Activated CD8-positive, alpha-beta memory T cell treated with anti-CD3 and anti-CD28 coated beads for 48 hours (primary cell): ENCODE results near the gene AGAP1.

Experiments
- DNase-seq, 3 experiments: peaks; one replicate each; pipeline ENCODE4 v3.0.0-alpha.2; 2020; ENCODE audit warnings: low read depth in 2 of 3, low spot score in 2 of 3

AGAP1 gene

DNA sequence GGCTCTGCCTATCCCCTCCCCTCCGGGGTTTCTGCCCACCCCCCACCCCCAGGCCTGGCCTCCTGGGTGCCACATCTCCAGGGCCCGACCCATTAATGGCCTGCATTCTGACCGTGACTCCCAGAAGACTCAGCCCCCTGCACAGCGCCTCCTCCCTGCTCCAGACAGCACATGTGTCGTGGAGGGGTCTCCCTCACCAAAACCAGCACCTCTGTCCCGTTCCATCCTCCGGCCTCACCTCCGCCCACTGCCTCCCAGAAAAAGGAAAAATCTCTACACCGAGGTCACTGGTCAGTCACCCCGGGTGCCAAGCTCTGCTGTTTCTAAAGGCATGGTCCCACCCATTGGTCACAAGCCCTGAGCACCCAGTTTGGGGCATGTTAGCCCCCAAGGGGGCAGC is 609.1 kb downstream of the AGAP1 start:
- DNase-seq, result no peak

DNA sequence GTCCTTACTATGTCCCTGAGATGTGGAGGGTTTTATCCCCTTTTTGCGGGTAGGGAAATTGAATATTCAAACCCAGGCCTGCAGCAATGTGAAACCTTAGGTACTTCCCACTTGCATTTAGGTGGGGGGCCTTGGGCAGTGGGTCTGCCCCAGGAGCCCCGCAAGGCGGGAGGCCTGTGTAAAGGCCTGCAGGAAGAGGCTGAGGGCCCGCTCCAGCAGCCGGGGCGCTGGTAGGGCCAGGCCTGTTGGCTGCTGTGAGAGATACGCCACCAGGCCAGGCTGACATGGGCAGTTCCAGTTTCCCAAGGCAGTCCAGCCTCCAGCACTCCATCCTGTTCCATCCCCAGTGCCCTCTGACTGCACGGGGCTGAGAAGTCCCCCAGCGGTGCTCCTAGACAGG is 610.1 kb downstream of the AGAP1 start:
- no peak for DNase-seq

DNA sequence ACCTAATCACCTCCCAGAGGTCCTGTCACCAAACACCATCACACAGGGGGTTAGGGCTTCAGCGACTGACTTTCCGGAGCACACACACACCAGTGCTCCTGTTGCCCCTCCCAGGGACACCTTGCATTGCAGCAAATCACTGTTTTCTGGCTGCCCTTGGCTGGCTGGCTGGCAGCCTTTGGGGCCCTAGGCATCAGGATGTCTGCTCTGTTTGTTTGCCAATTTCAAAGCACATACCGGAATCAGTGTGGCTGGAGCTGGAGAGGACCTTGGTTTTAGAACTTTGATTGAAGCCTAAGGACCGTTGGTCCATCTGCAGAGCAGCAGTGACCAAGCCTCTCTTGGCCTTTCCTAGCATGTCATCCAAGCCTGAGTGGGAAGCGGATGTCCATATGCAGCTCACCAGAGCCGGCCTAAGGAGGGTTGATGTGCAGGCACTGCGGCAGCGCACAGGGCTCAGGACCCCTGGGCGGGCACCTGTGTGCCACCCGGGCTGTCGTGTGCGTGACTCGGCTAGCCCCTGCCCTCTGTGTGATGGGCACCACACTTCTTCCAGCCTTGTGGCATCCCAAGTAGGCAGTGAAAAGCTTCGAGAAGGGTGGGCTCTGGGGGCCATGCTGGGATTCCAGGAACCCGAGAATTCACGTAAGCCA is 612.2 kb downstream of the AGAP1 start:
- DNase-seq, result no peak

DNA sequence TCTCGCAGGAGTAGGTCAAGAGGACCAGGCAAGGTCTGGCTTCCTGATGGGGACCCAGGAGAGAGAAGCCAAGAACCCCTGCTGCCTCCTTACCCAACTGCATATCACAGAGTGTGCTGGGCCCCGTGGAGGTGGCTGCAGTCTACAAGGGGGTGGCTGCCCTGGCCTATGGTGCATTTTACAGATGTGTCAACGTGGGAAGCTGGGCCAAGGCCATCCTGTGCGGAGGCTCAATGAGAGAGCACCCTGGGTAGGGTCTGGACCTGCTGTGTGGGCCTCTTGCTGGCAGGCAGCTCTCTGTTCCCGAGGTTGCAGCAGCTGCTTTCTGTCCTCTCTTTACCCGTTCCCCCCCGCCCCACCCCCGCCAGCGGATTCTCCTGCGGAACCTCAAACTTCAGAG is 612.9 kb downstream of the AGAP1 start:
- DNase-seq, result no peak

DNA sequence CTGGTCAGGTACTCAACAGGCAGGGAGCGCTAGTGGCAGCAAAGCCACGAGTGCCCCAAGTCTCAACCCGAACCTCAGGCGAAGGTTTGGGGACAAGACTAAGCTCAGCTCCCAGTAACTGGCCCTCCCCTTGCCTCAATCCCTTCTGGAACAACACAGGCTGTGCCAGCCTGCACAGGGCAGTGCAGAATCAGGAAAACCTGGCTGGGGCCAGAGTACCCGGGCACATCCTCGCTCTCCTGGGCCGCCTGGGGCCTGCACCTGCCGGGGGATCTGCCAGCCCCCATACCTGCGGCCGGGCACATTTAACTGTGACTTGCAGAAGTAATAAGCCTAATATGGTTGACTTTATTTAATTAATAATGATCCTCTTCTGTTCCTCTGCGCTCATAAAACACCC is 613.7 kb downstream of the AGAP1 start:
- DNase-seq, result no peak

DNA sequence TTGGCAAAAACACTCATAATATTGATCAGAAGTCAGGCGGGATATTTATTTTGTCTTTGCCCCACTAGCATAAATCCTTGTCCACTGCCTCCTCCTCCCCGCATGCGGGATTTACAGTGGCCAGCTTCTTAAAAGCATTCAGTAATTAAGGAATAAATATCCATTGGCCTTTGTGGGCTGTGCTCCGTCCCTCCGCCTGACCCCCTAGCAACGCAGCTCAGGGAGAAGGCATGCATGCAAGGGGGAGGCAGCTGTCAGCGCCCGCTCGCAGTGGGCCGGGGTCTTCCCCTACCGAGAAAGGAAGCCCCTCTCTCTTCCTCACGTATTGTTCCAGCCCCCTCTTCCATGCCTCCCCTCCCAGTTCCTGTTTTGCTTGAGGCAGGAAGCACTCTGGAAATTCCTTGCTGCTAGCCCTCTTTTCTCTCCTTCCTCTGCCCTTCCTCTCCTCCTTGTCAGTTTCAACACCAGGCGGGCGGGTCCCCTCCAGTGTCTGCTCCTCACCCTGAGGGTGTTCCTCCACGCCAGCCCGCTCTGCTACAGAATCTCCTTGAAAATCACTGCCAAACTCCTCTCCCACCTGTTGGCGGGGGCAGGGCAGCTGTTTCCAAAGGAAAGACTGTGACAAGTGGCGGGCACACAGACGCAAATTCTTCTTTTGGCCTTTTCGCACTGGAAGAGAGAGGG is 614.2 kb downstream of the AGAP1 start:
- DNase-seq, result no peak

DNA sequence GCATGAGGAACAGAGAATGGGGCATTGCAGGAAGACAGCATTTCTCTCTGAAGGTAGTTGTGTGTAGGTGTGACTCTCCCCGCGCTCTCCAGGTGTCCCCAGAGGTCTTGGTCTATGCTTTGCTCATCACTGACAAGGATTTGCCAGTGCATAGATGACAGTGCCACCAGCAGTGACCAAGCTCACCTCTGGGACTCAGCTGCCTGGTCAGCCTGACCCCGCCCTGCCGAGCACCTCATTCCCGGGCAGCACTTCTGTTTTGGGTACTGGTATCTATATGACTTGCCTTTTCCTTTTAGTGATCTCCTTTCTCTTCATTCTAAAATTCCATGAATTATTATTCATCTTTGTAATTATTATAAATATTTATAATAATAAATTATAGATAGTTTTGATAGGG is 615.2 kb downstream of the AGAP1 start:
- no peak for DNase-seq

DNA sequence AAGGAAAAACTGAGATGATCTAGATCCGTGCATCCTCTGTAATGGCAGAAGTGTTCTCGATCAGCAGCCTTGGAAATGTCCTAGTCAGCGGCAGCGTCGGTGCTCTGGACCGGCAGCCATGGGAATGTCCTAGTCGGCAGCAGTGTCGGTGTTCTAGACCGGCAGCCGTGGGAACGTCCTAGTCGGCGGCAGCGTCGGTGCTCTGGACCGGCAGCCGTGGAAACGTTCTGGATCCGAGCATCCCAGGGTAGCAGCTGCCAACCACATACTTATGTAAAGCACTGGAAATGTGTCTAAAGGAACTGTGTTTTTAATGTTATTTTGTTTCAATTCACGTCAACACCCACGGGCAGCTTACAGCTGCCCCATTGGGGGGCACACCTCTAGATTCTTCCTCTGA is 615.6 kb downstream of the AGAP1 start:
- DNase-seq, result no peak

DNA sequence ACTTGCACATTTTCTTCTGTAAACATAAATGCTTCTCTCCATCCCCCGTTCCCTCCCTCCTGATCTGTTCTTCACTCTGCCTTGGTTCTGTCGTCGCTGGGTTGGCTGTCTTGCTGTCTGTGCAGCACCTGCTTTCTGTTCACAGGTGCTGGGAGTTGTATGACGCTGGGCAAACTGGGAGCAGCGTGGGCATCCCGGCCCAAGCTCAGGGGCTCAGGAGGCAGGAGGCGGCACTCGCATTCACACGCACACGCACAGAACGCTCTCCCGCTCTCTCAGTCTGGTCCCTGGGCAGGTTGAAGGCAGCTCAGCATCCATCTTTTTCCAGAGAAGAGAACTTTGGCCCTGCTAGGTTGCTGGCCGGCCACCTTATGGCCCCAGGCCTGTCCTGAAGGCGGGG is 618.6 kb downstream of the AGAP1 start:
- no peak for DNase-seq

DNA sequence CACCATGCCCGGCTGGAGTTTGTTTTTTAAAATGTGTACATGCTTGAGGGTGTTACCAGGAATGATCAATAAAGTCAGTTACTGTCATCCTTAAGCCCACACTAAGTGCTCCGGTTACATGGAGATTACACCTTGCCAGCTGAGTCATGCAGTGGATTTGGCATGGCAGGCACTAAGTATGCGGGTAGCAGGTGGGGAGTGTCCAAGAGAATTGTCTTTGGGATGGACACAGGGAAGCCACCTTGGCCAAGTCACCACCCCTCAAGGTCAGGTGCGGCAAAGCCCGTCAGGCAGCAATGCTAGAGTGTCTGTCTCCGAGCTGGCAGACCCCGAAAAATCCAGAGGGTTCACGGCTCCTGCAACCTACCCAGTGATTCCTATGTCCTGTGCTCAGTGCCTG is 619.6 kb downstream of the AGAP1 start:
- DNase-seq, result no peak

DNA sequence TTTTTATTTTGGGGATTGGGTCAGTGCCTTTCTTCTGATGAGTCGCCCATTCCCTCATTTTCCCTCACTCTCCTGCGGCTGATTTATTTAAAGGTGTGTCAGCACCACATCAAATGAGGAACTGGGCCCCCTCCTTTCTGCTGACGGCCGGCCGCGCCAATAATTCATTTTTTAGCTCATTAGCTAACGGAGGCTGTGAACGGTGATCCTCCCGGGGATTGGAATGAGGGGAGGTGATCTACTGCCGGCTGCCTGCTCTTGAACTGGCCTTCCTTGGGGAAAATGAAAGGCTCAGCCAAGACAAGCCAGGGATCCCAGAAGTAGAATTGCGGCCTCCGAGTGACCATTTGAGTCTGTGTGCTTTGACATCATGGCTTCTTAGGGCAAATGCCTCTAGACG is 620.1 kb downstream of the AGAP1 start:
- DNase-seq, result no peak

DNA sequence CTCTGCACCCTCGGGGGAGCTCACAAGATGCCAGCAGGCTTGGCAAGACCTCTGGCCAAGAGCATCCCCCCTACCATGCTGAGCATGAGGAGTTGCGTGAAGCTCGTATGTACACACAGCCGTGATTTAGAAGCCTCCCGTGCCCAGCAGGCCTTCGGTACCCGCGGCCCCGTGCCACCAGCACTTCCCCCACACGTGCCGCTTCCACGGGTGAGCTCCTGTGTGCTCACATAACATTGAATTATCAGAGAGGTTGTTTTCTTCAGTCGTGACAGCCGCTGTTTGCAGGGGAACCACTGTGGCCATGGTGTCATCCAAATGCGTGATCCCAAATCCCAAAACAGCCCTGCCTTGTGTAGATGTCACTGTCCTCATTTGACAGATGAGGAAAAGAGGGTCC is 621.1 kb downstream of the AGAP1 start:
- DNase-seq, result no peak

DNA sequence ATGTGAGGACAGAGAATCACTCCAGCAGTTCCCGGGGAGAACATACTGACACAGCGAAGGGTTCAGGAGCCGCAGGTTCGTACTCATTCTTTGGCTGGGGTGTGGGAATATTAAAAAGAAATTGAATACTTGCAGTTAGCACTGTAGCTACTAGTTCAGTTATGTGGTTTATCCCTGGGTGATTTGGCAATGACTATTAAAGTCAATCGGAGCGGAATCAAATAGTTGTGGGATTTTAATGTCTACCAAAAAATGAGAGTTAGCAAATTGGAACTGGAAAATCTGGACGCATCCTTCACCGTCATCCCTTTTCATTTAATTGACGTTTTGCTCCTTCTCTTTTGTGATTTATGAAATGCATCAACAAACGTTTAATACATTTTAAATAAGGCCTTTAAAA is 623.6 kb downstream of the AGAP1 start:
- DNase-seq, result no peak

DNA sequence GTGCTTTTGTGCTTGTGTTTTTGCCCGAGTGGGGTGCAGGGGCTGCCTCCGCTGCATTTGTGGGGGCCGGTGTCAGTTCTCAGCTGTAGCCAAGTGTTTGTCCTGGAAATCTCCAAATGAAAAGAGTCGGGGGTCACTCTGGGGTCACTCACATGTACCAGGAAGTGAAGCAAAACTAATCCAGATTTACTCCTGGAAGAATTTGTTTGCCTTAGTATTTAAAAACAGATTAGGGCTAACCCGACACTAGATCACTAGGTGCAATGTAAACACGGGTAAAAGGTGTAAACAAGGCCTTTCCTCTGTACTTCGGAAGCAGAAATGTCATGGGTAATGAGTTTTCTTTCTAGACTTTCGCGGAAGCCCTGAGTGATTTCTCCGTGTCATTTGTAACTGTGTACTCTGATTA is 624.0 kb downstream of the AGAP1 start:
- DNase-seq, result no peak

DNA sequence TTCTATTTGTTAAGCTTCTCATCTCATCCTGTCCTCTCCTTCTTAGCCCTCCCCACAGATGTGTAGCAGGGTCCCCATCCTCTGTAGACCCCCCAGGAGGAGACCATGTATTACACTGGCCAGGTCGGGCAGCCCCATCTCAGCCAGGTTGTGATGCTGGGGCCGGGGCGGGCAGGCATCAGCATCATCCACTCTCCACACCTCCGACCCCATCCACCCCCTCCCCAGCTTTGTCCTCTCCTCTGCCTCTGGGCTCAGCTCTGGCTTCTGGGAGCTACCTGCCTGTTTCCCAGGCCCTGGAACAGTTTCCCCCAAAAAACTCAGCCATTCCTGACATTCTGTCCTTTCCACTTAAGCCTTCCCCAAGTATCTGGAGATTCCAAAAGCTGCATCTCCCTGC is 625.2 kb downstream of the AGAP1 start:
- DNase-seq, result no peak

DNA sequence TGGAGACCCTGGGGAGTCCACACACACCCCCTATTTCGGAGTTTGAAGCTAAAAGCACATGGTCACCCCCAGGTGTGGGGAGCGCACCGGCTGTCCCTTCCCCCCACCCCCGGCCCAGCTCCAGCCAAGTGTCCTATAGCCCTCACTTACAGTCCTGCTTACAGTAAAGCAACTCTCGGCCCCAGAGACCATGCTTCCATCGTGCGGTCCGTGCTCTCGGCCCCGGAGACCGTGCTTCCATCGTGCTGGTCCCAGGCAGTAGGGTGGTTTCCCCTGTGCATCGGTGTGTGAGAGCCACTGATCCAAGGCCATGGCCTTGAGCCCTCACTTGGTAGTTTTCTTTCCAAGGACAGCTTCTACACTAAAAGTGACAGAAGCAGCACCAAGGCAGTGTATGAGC is 625.6 kb downstream of the AGAP1 start:
- DNase-seq, result no peak

DNA sequence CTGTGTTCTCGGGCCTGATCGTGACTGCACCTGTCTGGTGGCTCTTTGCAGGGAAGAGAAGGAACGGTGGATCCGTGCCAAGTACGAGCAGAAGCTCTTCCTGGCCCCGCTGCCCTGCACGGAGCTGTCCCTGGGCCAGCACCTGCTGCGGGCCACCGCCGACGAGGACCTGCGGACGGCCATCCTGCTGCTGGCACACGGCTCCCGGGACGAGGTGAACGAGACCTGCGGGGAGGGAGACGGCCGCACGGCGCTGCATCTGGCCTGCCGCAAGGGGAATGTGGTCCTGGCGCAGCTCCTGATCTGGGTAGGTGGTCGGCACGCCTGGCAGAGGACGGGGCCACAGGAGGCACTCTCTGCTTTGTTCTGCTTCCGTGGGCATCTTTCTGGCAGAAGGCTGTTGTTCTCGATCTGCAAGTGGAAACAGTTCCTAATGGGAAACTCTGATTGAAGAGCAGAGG is 626.3 kb downstream of the AGAP1 start:
- DNase-seq, result no peak

DNA sequence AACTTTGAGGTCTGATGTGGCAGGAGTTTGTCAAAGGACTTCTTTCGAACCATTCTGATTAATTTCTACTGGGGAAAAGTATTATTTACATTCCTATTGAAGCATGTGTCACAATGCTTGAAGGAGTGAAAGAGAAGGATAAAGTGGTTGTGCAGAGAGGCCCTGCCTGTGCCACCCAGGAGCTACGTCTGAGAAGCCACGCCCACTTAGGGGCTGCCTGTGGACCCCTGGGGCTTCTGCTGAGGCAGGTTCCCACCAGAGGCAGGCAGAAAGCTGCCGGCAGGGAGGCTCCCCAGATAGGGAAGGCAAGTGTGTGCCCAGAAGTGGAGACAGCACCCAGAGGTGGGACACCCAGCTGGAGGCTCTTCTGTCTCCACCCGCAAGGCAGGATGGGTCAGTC is 627.0 kb downstream of the AGAP1 start:
- DNase-seq, result no peak

DNA sequence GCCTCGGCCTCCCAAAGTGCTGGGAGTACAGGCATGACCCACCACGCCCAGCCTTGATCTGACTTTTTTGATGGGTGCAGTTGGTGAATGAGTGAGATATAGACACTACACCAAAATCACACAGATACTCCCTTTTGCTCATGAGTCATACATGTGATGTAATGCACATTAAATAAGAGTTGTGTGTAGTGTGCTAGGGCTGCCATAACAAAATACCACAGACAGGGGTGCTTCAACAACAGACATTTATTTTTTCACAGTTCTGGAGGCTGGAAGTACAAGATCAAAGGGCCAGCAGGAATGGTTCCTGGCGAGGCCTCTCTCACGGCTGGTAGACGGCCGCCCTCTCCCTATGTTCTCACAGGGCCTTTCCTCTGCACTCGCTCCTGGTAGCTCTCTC is 627.7 kb downstream of the AGAP1 start:
- DNase-seq, result no peak

DNA sequence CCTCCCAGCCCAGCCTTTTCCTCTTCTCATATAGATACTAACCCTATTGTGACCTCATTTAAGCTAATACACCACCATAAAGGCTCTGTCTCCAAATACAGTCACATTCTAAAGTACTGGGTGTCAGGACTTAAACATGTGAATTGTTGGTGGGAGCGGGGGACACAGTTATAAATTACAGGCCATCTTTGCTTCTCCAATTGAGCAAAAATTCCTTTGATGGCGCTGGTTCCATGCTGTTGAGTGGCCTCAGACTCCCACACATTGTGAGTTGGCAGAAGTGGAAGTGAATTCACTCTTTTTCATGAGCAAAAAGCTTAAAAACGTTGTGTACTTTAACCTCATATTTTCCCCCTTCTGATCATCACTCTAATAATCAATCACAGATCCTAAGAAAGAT is 628.4 kb downstream of the AGAP1 start:
- DNase-seq, result no peak

DNA sequence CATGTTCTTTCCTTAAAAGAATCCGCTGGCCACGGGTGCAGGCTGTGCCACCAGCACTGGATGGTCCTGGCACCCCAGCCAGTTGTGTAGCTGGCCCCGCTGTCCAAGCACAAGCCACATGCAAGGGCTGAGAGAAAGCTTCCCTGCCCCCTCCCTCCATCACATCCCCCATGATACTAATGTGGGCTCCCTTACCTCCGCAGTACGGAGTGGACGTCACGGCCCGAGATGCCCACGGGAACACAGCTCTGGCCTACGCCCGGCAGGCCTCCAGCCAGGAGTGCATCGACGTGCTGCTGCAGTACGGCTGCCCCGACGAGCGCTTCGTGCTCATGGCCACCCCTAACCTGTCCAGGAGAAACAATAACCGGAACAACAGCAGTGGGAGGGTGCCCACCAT is 629.9 kb downstream of the AGAP1 start:
- DNase-seq, result no peak

DNA sequence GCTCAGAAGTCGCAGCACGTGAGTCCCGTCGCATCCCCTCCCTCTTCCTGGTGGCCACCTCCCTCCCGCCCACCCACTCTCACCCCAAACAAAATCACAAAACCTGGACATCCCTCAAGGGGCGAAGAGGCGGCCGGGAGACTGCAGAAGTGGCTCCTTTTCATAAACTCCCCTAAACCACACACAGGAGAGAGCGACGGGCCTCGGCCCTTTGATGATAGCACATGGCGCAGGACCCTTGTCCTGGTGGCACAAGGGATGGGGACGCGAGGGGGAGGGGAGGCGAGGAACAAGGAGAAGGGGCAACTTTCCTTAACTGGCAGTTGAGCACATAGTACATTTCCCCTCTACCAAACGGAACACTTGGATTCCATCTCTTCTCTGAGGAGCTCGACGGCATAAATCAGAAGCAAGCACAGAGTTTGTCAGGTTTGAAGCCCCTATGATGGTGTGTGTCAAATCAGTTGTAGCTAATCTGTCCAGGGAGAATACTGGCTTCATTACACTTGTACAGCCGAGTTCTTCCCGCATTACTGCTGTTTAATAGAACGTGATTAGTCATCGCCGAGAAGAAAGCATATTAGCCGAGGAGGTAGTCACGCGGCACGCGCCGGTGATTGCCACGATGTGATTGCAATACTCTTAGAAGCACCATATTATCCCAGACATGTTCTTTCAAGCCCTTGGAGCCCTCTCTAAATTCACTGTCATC is 630.5 kb downstream of the AGAP1 start:
- DNase-seq, result no peak

DNA sequence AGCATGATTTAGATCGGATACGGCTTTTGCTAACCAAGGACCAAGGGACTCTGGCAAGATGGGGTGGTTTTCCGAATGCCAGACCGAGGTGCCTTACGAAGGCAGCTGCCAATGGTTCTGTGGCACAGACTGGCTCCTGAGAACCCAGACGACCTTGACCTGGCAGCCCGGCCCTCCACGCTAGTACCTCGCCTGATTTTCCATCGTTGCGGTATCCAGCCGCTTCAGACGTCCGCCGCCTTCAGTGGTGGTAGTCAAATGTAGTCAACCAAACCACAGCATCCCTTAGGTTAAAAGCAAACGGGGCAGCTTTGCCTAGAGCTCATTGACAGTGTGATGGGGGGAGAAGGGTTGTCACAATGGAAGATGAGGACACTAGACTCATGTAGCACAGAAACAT is 631.7 kb downstream of the AGAP1 start:
- no peak for DNase-seq
